Stimulated activated CD4-positive, alpha-beta T cell treated with anti-CD3 and anti-CD28 coated beads, Interleukin-15, amount 100 ng/mL, for 1 hour (primary cell): ENCODE measurements around the gene RABL2B.
A peak's percentile ranks its signal among the peaks of the same experiment; 100 is the strongest.

Experiments used
- DNase-seq, 2 donors: peaks; one replicate each; pipeline ENCODE4 v3.0.0-alpha.2; 2020; ENCODE audit warnings: low read depth in 1 of 2, low spot score in 1 of 2

Gene RABL2B

DNA sequence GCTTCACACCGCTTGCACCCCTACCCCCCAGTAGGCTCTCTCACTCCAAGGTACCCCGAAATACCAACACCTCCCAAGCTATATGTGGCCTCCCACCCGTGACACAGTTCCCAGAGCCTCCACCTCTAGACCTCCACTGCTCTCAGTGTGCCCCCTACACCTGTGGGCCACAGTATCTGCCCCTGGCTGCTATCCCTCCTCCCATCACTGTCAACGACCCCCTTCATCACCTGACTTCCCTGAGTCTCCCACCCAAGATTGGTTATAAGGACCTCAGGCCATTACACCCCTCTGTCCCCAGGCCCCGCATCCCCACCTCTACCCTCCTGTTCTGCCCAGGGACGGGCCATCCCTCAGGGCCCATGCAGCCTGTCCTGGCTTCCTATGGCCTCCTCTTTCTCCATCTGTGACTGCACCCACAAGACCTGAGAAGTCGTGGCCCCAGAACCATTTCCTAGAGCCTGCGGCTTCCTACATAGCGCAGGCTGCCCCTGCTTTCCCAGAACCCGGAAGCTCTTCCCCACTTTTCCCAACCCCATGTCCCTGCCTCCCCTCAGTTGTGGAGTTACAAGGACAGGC is 44.7 kb downstream of the RABL2B start:
- DNase-seq = no peak

DNA sequence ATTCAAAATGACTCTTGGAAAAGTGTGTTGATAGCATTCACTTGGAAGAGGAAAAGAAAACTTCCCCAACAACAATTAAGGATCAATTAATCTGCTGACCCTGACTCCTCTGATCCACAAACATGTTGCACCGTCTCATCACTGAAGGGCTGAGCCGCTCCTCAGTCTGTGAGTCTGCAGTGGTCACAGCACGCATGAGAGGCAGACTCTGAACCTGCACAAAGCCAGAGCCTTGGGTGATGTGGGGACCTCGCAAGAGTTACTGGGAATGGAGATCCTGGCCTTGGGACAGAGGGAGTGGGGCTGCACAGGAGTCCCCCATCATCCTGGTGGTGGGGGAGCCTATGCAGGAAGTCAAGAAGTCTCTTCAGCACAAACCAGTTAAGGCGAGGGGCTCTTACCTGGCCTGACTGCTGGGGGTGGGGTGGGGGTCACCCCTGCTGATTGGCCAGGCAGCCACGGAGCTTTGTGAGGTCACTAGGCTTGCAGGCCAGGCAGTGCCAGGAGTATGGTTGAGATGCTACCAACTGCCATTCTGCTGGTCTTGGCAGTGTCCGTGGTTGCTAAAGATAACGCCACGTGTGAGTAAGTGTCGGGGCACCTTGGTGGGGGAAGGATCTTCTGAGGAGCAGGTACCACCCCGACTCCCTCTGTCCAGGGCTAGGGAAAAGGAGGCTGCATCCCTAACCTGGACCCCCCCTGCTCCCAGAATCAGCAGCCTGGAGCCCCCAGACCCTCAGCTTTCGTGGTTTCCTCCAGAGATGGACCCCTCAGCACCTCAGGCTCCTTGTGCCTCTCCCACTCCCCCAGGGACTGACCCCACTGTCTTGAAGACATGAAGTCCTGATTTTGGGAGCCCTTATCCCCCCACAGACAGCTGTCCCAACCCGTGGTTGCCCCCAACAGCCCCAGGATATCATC is 45.4 kb downstream of the RABL2B start, which contains the start of gene ACR:
Gene ACR, plus strand, starts transcription at position 477 of the 921 bp plus-strand sequence. Its CDS starts 32 bp downstream, at position 509.
- DNase-seq = no peak

DNA sequence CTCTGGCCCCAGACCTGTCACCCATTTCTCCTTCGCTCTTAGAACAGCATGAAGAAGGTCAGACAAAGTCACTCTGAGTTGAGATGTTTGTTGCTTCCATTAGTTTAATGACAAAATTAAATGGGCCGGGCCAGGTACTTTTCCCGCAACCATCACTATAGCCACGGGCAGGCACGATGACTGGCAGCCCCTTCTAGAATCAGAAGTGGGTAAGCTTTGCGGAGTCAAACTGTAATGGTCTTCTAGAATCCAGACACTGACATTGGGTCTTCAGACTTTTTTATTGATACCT is 47.8 kb downstream of the RABL2B start:
- DNase-seq = no peak

DNA sequence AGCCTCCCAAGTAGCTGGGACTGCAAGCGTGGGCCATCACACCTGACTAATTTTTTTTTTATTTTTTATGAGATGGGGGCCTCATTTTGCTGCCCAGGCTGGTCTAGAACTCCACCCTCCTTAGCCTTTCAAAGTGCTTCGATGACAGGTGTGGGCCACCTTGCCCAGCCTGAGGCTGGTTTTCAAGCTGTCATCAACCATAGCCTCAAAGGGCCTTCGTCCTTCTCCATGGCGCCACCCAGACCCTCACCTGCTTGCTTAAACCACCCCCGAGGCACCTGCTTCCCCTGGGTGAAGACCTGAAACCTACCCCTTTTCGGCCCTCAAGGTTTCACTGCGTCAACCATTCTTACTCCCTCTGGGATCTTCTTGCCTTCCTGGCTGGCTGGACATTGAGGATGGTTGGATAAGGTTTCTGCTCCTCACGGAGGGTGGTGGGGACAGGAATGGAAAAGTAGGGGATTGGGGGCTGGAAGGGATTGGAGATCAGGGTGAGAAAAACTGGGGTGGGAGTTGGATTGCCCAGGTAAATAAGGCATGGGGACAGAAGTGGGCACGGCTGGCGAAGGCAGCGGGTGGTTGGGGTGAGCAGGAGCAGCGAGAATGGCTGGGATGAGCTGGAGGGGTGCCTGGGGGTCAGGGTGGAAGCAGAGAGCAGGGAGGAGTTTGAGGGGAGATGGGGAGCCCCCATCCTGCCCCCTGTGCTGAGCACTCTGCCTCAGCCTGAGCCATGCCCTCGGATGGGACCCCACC is 48.3 kb downstream of the RABL2B start:
- DNase-seq = no peak

DNA sequence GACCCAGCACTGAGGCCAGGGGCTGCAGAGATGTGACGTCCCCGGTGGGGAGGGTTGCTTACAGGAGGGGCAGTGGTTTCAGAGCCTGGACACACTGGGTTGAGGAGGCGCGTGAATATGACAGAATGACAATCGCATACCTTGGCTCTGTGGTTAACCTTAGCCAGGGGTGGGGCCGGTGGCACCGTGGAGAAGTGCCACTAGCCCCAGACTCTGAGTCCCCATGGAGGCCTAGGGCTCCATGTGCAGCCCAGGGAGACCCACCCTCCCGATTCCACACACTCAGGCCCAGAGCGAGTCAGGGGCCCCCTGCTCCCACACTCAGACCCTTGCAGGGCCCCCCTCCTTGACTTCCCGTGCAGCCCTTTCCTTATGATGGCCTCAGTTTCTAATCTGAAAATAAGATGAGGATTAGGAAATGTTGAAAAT is 49.1 kb downstream of the RABL2B start:
- no peak for DNase-seq

DNA sequence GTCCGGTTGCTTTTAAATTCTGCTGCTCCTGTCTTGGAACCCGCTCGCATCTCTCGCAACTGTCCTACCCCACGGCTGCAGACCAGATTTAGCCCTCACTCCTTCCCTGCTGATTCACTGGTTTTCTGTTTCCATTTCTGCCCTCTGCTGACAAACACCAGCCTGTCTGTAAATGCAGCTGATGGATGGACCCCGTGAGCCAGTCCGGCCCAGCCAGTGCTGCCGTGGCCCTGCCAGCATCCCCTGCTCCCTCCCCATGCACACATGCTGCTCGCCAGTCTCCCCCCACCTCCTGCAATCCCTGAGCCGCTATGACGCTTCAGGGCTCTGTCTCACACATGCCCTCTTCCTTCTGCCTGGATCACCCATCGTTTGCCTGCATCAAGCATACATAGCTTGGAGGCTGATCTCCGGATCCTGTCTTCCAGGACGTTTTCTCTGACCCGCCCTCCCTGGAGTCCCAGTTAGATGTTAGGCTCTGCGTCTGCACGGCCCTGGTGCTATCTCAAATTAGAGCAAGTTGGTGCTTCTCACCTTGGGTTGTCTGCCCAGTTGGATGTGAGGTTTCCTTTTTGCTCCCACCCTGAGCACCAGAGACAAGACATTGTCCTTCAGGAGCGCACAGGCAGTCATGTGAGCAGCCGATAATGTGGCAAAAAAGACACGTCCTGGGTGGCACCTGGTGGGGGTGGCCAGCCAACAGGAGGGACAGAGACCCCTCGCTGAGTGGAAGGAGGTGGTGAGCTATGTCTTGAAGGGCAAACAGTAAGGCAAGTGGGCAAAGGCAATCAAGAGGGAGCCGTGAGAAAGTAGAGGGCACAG is 49.7 kb downstream of the RABL2B start:
- DNase-seq = no peak

DNA sequence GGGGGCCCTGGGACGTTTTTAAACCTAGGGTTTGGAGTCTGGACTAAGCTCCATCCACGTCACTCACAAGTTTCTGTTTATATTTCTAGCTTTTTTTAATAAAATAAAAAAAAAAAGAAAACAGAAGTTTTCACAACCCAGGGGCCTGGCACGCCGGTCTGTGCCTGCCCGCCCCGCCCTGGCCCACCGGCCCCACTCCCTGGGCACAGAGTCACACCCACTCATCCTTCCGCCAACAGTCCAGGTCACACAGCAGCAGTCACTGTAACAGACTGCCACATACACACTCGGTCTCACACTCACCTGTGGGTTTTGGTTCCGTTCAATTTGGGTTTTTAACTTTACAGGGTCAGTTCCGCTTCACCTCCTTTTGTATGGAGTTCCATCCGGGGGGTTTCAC is 50.8 kb downstream of the RABL2B start:
- no peak for DNase-seq

DNA sequence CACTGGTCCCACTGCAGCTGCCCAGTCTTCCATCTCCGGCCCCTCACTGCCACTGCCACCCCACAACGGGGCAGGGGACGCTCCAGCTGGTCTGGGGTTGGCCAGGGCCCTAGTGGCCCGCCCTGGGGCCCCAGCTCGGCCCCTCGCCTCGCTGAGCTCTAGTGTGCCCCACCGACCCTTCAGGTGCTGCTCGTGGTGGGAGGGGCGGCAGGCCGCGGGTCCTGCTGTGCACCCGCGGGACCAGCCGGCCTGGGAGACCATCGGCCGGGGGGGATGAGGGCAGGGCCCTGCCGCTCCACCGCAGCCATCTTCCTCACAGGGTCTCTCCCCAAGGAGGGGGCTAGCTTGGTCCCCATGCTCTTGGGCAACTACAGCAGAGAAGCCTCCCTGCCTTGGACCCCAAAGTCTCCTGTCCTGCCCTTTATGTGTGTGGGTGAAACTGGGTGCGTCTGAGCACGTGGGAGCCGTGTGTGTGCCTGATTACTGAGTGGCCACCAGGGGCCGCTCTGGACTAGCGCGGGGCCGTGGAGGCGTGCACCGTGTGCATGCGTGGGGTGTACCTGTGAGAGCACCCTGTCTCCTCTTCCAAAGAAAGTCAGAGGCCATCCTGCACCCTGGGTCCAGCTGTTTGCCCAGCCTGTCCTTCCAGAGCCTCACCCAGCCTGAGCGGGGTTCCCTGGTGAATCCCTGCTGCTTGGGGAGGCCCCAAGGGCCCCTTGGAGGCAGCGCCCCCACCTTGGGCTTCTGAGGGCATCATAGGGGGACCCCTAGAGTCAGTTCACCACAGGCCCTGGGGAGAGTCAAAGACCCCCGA is 51.4 kb downstream of the RABL2B start:
- DNase-seq = peak; percentile 23 to 41

DNA sequence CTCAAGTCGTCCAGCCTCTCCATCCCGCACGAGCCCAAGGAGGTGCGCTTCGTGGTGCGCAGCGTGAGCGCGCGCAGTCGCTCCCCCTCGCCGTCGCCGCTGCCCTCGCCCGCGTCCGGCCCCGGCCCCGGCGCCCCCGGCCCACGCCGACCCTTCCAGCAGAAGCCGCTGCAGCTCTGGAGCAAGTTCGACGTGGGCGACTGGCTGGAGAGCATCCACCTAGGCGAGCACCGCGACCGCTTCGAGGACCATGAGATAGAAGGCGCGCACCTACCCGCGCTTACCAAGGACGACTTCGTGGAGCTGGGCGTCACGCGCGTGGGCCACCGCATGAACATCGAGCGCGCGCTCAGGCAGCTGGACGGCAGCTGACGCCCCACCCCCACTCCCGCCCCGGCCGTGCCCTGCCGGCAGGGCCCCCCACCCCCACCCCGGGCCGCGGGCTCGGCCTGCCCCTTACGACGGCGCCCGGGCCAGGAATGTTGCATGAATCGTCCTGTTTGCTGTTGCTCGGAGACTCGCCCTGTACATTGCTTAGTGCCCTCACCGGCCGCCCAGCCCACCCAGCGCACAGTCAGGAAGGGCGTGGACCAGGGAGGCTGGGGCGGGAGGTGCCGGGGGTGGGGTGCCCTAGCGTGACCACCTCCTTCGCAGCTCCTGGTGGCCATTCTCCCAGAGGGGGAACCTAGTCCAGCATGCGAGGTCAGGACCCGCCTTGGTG is 52.3 kb downstream of the RABL2B start:
- no peak for DNase-seq

DNA sequence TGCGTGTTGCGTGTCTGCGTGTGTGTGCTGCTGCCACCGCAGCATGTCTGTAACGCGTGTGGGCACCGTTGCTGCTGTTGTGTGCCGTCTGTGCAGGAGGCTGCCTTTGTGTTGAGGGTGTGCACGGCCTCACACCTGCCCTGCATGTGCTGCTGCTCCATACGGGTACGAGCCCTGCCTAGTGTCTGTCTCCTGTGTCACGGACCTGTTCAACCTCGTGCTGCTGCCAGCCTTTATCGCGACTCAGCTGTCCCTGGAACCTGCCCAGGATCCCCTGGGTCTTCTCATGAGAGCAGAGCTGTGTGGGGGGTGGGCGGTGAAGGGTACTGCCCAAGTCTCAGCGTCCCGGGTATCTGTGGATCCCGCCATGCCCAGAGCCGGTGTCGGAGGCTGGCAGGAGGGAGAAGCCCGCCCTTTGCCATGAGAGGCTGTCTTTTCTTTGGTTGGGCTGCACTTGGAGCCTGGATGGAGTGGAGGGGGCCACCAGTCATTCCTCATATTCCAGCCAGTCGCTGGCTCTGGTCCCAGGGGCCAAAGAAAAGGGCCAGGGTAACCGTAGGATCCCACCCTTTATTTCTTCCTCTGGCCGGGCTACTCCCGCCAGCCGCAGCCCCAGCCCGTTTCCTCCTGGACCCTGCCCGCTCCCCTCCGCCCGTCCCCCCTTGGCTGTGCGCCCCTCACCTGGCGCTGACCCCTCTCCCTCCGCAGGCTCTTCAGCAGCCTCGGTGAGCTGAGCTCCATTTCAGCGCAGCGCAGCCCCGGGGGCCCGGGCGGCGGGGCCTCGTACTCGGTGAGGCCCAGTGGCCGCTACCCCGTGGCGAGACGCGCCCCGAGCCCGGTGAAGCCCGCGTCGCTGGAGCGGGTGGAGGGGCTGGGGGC is 53.2 kb downstream of the RABL2B start:
- DNase-seq = no peak

DNA sequence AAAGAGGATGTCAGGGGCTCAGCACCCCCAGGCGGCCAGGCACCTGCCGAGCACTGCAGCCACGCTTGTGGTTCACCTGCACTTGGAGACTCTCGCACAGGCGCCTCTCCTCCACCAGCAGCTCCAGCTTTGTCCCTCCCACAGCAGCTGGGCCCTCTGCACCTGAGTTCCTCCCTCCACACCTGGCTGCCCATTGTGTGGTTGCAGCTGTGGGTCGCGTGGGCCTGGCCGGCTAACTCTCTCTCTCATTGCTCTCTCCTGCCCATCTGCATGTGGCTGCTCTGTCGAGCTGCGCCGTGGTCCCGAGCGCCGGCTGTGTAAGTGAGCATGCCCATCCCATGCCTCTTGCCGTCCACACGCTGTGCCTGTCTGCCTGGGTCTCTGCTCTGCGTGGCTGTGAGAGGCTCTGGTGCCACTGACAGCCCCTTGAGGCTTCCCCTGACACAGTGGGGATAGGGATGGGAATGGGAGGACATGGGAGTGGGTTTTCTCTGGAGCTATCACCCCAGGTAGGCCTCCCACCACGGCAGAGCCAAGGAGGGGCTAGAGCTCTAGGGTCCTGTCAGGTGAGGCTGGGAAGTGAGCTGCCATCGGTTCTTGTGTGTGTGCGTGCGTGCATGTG is 53.9 kb downstream of the RABL2B start:
- no peak for DNase-seq

DNA sequence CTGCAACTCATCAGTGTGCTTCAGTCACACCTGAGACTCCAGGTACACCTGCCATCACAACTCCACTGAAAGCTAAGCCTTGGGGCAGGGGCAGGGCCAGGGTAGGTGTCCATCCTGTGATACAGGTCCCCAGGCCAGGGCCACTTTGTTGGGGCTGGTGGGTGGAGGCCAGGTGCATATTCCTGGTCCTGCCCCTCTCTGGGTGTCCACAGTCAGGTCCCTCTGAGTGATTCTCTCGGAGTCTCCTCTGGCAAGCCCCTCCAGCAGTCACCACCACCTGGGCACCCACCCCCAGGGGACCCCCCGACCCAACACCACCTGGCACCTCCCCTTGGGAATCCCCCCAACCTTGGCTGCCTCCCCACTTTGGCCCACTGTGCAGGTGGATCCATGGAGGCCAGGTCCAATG is 54.9 kb downstream of the RABL2B start:
- DNase-seq = no peak

DNA sequence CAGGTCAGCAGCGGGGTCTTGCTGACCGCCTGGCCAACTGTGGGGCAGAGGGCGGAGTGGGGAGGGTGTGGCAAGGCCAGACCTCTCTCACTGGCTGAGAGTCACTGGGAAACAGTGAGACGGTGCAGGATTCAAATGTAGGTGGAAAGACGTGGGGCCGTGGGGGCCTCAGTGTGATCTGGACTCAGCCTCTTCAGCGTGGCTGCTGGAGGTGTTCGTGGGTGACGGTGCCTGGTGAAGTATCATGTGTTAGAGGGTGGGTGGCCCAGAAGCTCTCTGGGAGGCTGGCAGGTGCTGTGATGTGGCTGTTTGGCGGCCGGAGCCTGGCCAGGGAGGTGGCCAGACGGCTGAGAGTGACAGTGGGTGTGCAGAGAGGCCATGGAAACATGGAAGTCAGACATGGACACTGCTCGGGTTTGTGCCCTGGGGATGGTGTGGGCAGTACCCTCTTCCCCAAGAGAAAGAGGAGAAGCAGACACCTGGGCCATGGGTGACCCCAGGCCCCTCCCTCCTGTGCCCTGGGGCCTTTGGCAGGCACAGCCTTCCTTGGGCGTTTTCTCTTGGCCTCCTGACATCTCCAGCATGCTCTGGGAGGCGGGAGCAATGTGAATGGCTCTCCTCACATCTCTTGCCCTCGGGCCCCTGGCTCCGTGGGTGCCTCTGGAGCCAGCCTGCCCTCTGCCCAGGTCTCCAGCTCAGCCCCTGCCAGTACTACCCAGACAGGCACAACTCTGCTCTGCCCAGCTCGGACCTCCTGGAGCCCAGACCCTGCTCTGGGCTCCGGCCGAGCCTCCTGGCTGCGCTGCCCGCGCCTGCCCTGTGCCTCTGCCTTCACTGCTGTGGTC is 55.5 kb downstream of the RABL2B start:
- DNase-seq = no peak

DNA sequence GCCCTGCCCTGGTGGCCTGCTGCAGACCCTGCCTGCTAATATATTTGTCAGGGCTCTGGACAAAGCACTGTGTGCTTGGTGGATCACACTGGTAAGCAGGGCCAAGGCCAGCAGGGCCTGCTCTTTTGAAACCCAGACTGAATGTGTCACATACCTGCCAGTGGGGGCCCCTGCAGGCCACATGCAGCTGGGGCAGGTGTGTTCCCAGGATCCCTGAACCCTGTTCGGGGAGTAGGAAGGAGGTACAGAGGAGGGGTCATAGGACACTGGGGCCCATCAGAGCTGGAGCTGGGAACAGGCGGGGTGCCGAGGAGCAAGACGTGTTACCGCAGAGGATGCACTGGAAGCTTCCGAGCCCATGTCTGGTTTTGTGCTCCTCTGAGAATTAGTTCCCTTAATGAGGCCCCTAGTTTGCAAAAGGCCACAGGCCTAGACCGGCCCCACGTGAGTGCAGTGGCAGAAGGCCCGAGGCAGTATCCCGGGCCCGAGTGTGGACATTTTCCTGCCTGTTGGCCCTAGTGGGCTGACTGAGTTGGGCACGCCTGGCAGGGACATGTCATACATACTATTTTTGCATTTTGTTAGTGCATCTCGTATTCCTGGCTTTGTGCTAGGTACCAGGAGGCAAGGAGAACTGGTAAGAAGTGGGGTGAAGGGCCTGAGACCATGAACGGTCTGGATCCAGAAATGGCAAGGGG is 56.6 kb downstream of the RABL2B start:
- no peak for DNase-seq

DNA sequence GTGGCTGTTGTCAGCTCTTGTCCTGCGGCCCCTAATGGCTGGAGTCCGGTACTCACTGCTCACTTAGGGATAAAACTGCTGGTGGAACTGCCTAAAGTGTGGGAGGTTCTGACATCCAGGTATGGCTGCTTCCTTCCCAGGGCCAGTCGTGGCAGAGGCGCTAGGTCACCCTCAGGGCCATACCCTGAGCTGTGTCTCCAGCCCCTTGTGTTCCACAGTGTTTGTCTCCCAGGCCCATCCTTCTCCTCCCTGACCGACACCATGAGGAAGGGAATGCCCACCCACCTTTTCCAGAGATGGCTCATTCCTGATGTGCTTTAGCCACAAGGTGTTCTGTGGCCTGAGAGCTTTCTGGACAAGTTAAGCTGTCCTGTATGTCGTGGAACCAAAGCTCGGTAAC is 57.8 kb downstream of the RABL2B start:
- no peak for DNase-seq

DNA sequence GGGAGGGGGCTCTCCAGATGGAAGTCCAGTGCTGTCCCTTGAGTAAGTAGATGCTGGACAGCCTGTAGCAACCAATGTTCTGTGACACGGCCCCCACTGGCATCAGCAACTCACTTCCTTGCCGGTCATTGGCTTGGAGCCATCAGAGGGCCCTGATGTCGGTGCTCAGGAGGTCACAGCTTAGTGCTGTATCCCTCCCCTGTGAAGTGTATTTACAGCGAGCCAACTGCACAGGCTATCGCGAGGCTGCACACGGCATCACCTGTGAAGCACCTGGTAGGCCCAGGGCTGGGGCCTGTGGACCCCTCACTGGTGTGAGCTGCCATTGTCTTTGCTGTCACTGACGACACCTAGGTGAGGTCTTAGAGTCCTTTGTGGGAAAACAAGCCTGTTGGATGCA is 58.8 kb downstream of the RABL2B start:
- DNase-seq = no peak

DNA sequence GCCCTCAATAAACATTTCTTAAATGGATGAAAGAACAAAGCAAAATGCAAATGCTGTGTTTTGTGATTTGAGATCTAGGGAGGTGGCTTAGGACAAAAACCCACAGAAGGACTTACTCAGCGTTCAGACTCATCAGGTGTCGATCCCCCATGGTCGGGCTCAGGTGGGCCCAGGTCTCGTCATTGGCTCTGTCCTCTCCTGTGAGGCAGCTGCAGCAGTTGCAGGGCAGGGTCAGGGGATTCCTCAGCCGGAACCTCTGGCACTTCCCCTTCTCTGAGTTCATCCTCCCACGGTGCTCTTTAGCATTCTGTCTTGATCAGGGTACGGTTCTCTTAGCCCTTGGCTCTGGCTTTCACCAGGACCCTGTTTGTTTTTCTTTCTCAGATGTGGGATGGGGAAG is 59.4 kb downstream of the RABL2B start:
- DNase-seq = no peak
